HepG2 (cell line): ENCODE results near the gene BIVM. TPM values are rescaled to one million over a fixed set of nuclear protein-coding genes. Genes with fewer than 3 reads are reported as not detected.

Experiments used
- ATAC-seq: fragments of 200-7000 bp; cut with Tn5 transposase; 3 replicates; pipeline ENCODE4 v1.9.1; 2020; ENCODE audit warnings: mild to moderate bottlenecking, moderate library complexity
- BruUV-seq: library from RNA; stranded (reverse); fragments of 400-500 nt; replicated peaks from 2 replicates; lab custom pipeline; 2021; lab: Mats Ljungman, UMichigan
- CTCF ChIA-PET: fragments of 300-600 bp; formaldehyde crosslinking; extraction: SDS; loops from one replicate; lab custom pipeline; 2021; ENCODE audit warnings: low total read pairs, inconsistent platforms, low intra/inter-chr PET ratio; lab: Yijun Ruan, JAX
- POLR2A ChIA-PET: fragments of 350-600 bp; sonication (Branson Sonifier 250); formaldehyde crosslinking; loops from one replicate; lab custom pipeline; 2020; ENCODE audit warnings: antibody characterized with exemption, inconsistent platforms; lab: Yijun Ruan, JAX
- DNase-seq: peaks from one replicate; pipeline ENCODE4 v3.0.0-alpha.2; 2015; ENCODE audit warnings: low spot score
- FAIRE-seq: peaks from 3 replicates; lab custom pipeline; 2011; peaks lifted over from hg19 to GRCh38; lab: Jason Lieb, UNC
- H2AFZ ChIP-seq: one replicate; pipeline ENCODE4 v1.6.1; 2011; ENCODE audit warnings: low read length, inconsistent platforms
- H3K27ac ChIP-seq: fragments of 300-600 bp; 3 replicates; pipeline ENCODE4 v1.8.0; 2011; ENCODE audit warnings: mixed run types, mild to moderate bottlenecking, mixed read lengths, low read length, inconsistent platforms; ENCODE audit not compliant: insufficient read depth; ENCODE audit errors: extremely low read length
- H3K27me3 ChIP-seq, 2 experiments: fragments of 200-600 bp in 1 of 2; 2 replicates in 1 of 2; 3 replicates in 1 of 2; pipeline versions ENCODE4 v1.6.0 to v1.8.0; 2011; ENCODE audit warnings: low read length in 2 of 2, mild to moderate bottlenecking in 2 of 2, moderate library complexity in 2 of 2, inconsistent platforms in 1 of 2; ENCODE audit not compliant: insufficient read depth in 2 of 2, control insufficient read depth in 1 of 2
- H3K36me3 ChIP-seq, 2 experiments: fragments of 200-600 bp in 1 of 2; replicated peaks in 1 of 2; 2 replicates in 1 of 2; 3 replicates in 1 of 2; pipeline versions ENCODE4 v1.5.1 to v1.8.0; 2011; ENCODE audit warnings: low read length in 2 of 2, inconsistent platforms in 1 of 2; ENCODE audit not compliant: insufficient read depth in 2 of 2, control insufficient read depth in 1 of 2
- H3K4me1 ChIP-seq: 2 replicates; pipeline ENCODE4 v1.5.1; 2012; ENCODE audit warnings: low read length, inconsistent platforms; ENCODE audit not compliant: insufficient read depth
- H3K4me2 ChIP-seq: 2 replicates; pipeline ENCODE4 v1.6.0; 2011; ENCODE audit warnings: low read depth, low read length, inconsistent platforms
- H3K4me3 ChIP-seq, 3 experiments: fragments of 200-600 bp in 1 of 3; sonication (generic), shearing (Covaris generic) in 1 of 3; replicated peaks in 1 of 3; 2 replicates each; pipeline ENCODE4 v1.5.1; 2011 to 2016; ENCODE audit warnings: low read length in 3 of 3, inconsistent platforms in 2 of 3, low read depth in 2 of 3, mild to moderate bottlenecking in 2 of 3, control low read depth in 1 of 3, mixed read lengths in 1 of 3; ENCODE audit not compliant: insufficient read depth in 1 of 3
- H3K79me2 ChIP-seq: one replicate; pipeline ENCODE4 v1.6.1; 2011; ENCODE audit warnings: low read length, inconsistent platforms; ENCODE audit not compliant: insufficient read depth
- H3K9ac ChIP-seq: 2 replicates; pipeline ENCODE4 v1.6.0; 2011; ENCODE audit warnings: mild to moderate bottlenecking, low read depth, low read length, inconsistent platforms; ENCODE audit not compliant: insufficient read depth
- H3K9me3 ChIP-seq: 2 replicates; pipeline ENCODE4 v1.5.1; 2012; ENCODE audit warnings: mild to moderate bottlenecking, low read length
- H4K20me1 ChIP-seq: 2 replicates; pipeline ENCODE4 v1.6.0; 2011; ENCODE audit warnings: inconsistent platforms, mild to moderate bottlenecking, low read length, moderate library complexity; ENCODE audit not compliant: insufficient read depth
- ATF6 ChIP-seq: sonication (generic); formaldehyde crosslinking; conservative IDR thresholded peaks from 2 replicates; pipeline ENCODE4 v1.4.0; 2020; ENCODE audit warnings: missing genetic modification reagents
- DRAP1 ChIP-seq: IDR thresholded peaks from 2 replicates; pipeline ENCODE4 v1.6.1; 2016; ENCODE audit warnings: missing genetic modification reagents, missing compliant biosample characterization
- FLYWCH1 ChIP-seq: sonication (generic); formaldehyde crosslinking; IDR thresholded peaks from 2 replicates; pipeline ENCODE4 v1.8.1; 2023; ENCODE audit warnings: mild to moderate bottlenecking, missing genetic modification reagents
- FOXK1 ChIP-seq: sonication (generic); formaldehyde crosslinking; IDR thresholded peaks from 2 replicates; pipeline ENCODE4 v1.4.0; 2020; ENCODE audit warnings: low read depth, missing genetic modification reagents, borderline replicate concordance
- HNF4A ChIP-seq: sonication (generic); formaldehyde crosslinking; IDR thresholded peaks from 2 replicates; pipeline ENCODE4 v1.4.0; 2020; ENCODE audit warnings: missing genetic modification reagents
- NCOA2 ChIP-seq: sonication (generic); formaldehyde crosslinking; IDR thresholded peaks from 2 replicates; pipeline ENCODE4 v1.8.0; 2022; ENCODE audit warnings: inconsistent platforms
- PAX8 ChIP-seq: sonication (generic); formaldehyde crosslinking; IDR thresholded peaks from 2 replicates; pipeline ENCODE4 v1.8.0; 2022; ENCODE audit warnings: mild to moderate bottlenecking, missing genetic modification reagents, borderline replicate concordance
- THAP11 ChIP-seq: IDR thresholded peaks from 2 replicates; pipeline ENCODE4 v1.6.1; 2016; ENCODE audit warnings: missing biosample characterization, missing genetic modification reagents
- YEATS2 ChIP-seq: sonication (generic); formaldehyde crosslinking; IDR thresholded peaks from 2 replicates; pipeline ENCODE4 v1.4.0; 2020; ENCODE audit warnings: missing genetic modification reagents, borderline replicate concordance
- ZBTB7A ChIP-seq: sonication (generic); formaldehyde crosslinking; IDR thresholded peaks from 2 replicates; pipeline ENCODE4 v1.8.0; 2022; ENCODE audit warnings: mild to moderate bottlenecking, missing genetic modification reagents
- ZNF292 ChIP-seq: sonication (generic); formaldehyde crosslinking; IDR thresholded peaks from 2 replicates; pipeline ENCODE4 v1.8.1; 2022; ENCODE audit warnings: mild to moderate bottlenecking, low read depth, missing genetic modification reagents, borderline replicate concordance
- ZNF343 ChIP-seq: sonication (generic); formaldehyde crosslinking; IDR thresholded peaks from 2 replicates; pipeline ENCODE4 v1.4.0; 2020; ENCODE audit warnings: mild to moderate bottlenecking, missing genetic modification reagents
- ZNF570 ChIP-seq: sonication (generic); formaldehyde crosslinking; IDR thresholded peaks from 2 replicates; pipeline ENCODE4 v1.4.0; 2020; ENCODE audit warnings: mild to moderate bottlenecking, missing genetic modification reagents, borderline replicate concordance
- ZNF580 ChIP-seq: IDR thresholded peaks from 2 replicates; pipeline ENCODE4 v1.6.1; 2016; ENCODE audit warnings: low read depth, borderline replicate concordance
- ZNF737 ChIP-seq: sonication (generic); formaldehyde crosslinking; IDR thresholded peaks from 2 replicates; pipeline ENCODE4 v1.5.0; 2020; ENCODE audit warnings: missing genetic modification reagents, mild to moderate bottlenecking, borderline replicate concordance
- ZNF75D ChIP-seq: sonication (generic); formaldehyde crosslinking; IDR thresholded peaks from 2 replicates; pipeline ENCODE4 v1.8.1; 2023; ENCODE audit warnings: missing genetic modification reagents, mild to moderate bottlenecking, borderline replicate concordance
- ZNF788 ChIP-seq: sonication (generic); formaldehyde crosslinking; IDR thresholded peaks from 2 replicates; pipeline ENCODE4 v1.5.0; 2020; ENCODE audit warnings: mild to moderate bottlenecking, missing genetic modification reagents, borderline replicate concordance
- WGBS: methylation state at CpG from one replicate; pipeline ENCODE4 v1.1.6; 2017; ENCODE audit warnings: low lambda C conversion rate; 5-methylcytosine and 5-hydroxymethylcytosine counted together
- in situ Hi-C: cut with HindIII; loops from 2 replicates; pipeline ENCODE4 v1.10.0; 2017; ENCODE audit warnings: low pct_unique_long_range_greater_than_20kb; ENCODE audit not compliant: extremely low pct_ligation_motif_present
- intact Hi-C: fragments of 100-400 bp; cut with micrococcal nuclease; formaldehyde crosslinking; loops from one replicate; pipeline ENCODE4 v1.10.0; 2022; ENCODE audit not compliant: unreplicated experiment
- polyA plus RNA-seq, 8 experiments: library from polyadenylated mRNA; depleted of rRNA in 3 of 8; stranded (reverse) in 7 of 8; unstranded in 1 of 8; fragments of >200 nt; fragmentation: Illumina TruSeq in 4 of 8; extraction: Trizol in 4 of 8; gene quantifications; 2 replicates each; pipeline versions ENCODE4 v1.2.1 to v1.2.3, GENCODE V29; 2011 to 2016; ENCODE audit warnings: low read depth in 4 of 8, missing spikeins in 1 of 8, mixed read lengths in 1 of 8; ENCODE audit not compliant: insufficient read depth in 1 of 8
- total RNA-seq, 5 experiments: library from RNA; depleted of rRNA; stranded (reverse); fragments of >200 nt; fragmentation: Illumina TruSeq; extraction: Trizol; gene quantifications; 2 replicates each; pipeline ENCODE4 v1.2.3, GENCODE V29; 2016; ENCODE audit warnings: low read depth in 1 of 5
- TF ChIP-seq, protein P1 (sequence below): sonication (generic); formaldehyde crosslinking; IDR thresholded peaks from 2 replicates; pipeline ENCODE4 v1.4.0; 2020; ENCODE audit warnings: missing genetic modification reagents, mild to moderate bottlenecking, borderline replicate concordance
- TF ChIP-seq, protein P2 (sequence below): sonication (generic); formaldehyde crosslinking; IDR thresholded peaks from 2 replicates; pipeline ENCODE4 v1.4.0; 2020; ENCODE audit warnings: mild to moderate bottlenecking, missing genetic modification reagents

Gene BIVM
- total and polyA plus RNA-seq, 2 of the 13 experiments (the other 11 are each of a cell fraction or from before 2014, with no cell fraction given): 10.4 to 15.8 TPM

GRCh38 chr13:102769679-102770078 lies 29.2 kb upstream of the BIVM start (continued):
- TF ChIP-seq, protein P1, sequence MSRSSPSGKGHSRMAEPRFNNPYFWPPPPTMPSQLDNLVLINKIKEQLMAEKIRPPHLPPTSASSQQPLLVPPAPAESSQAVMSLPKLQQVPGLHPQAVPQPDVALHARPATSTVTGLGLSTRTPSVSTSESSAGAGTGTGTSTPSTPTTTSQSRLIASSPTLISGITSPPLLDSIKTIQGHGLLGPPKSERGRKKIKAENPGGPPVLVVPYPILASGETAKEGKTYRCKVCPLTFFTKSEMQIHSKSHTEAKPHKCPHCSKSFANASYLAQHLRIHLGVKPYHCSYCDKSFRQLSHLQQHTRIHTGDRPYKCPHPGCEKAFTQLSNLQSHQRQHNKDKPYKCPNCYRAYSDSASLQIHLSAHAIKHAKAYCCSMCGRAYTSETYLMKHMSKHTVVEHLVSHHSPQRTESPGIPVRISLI (CRISPR knock-in tag): no peak
- TF ChIP-seq ZNF570 (CRISPR knock-in tag): no peak
- TF ChIP-seq ATF6: no peak
- no peak for TF ChIP-seq HNF4A
- TF ChIP-seq, protein P2, sequence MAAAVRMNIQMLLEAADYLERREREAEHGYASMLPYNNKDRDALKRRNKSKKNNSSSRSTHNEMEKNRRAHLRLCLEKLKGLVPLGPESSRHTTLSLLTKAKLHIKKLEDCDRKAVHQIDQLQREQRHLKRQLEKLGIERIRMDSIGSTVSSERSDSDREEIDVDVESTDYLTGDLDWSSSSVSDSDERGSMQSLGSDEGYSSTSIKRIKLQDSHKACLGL (CRISPR knock-in tag): no peak

DNA sequence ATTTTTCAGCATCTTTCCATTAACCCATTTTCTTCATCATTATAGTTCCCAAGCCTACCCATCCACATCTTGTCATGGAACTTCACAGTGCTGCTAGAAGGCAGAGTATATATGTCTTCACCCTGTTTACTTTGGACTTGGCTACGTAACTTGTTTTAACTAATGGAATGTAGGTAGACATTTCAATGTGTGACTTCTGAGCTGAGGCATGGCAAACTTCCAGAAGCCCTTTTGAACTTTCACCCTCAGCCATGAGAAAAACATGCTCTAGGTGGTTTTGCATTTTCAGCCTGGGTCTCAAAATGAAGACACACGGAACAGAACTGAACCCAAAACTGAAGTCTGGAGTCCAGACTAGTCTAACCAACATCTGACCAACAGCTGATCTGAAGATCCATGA lies 28.5 kb upstream of the BIVM start:
- H3K9ac ChIP-seq: no peak overlapping the region
- DNase-seq: peak; percentile 87
- 0 out of 2 replicates have a peak, but pooled peaks have one; percentile 12 for TF ChIP-seq DRAP1 (CRISPR knock-in tag)
- no peak for TF ChIP-seq FLYWCH1 (CRISPR knock-in tag)
- TF ChIP-seq FOXK1: peak; percentile 63; the same call in 1 of the 2 replicates
- TF ChIP-seq ZNF580 (CRISPR knock-in tag): no peak
- TF ChIP-seq ZNF788 (CRISPR knock-in tag): no peak
- TF ChIP-seq NCOA2 (CRISPR knock-in tag): peak; percentile 51; the same call in 1 of the 2 replicates
- no peak for TF ChIP-seq ZNF75D (CRISPR knock-in tag)
- no peak for TF ChIP-seq ZBTB7A
- TF ChIP-seq ZNF343 (CRISPR knock-in tag): no peak
- TF ChIP-seq ZNF737 (CRISPR knock-in tag): no peak
- peak; percentile 63 for TF ChIP-seq THAP11 (CRISPR knock-in tag)
- no peak for TF ChIP-seq PAX8
- no peak for TF ChIP-seq ZNF292 (CRISPR knock-in tag)
- TF ChIP-seq YEATS2 (CRISPR knock-in tag): no peak

More for the DNA sequence above, 28.5 kb upstream of the BIVM start:
- FAIRE-seq (peak; percentile 93), ATAC-seq (peak; percentile 90)
- POLR2A ChIA-PET: interaction anchor here (0.9 to 2.3 kb wide), 2 partner anchors 30 to 174 kb away, joined by 4 to 8 read pairs; no protein-coding TSS in a partner anchor
- H2AFZ ChIP-seq: peak overlapping the region; percentile 79
- H3K9me3 ChIP-seq: no peaks in the 10 kb centered on the region
- CTCF ChIA-PET: no interaction called here
- BruUV-seq: no TSS peak
- no peaks in the 10 kb centered on the region; a peak in 1 of 5 replicates for H3K27me3 ChIP-seq
- in situ Hi-C loops (no loop called here), intact Hi-C loops (loop anchor here (5.0 kb wide), 1 partner anchor 43 kb away; no protein-coding TSS in a partner anchor)
- peak overlapping the region in 1 of 3 experiments; percentile 4; a peak in 1 of 6 replicates for H3K4me3 ChIP-seq
- no peaks in the 10 kb centered on the region for H3K79me2 ChIP-seq
- no peaks in the 10 kb centered on the region for H3K36me3 ChIP-seq
- peaks cover 32% of the 10 kb centered on the region for H3K4me1 ChIP-seq
- WGBS: 0% methylated on average over 2 of the region's 2 CpGs
- H3K4me2 ChIP-seq: peak overlapping the region; percentile 53
- peak overlapping the region; percentile 31 for H3K27ac ChIP-seq
- no peaks in the 10 kb centered on the region for H4K20me1 ChIP-seq
